ENCODE results near the gene CDH23. TPM values are rescaled to one million over a fixed set of nuclear protein-coding genes. Genes with fewer than 3 reads are reported as not detected.

The CDH23 gene
- total RNA-seq, 2 donors from 2014 or later = 1.4 to 1.6 TPM

DNA sequence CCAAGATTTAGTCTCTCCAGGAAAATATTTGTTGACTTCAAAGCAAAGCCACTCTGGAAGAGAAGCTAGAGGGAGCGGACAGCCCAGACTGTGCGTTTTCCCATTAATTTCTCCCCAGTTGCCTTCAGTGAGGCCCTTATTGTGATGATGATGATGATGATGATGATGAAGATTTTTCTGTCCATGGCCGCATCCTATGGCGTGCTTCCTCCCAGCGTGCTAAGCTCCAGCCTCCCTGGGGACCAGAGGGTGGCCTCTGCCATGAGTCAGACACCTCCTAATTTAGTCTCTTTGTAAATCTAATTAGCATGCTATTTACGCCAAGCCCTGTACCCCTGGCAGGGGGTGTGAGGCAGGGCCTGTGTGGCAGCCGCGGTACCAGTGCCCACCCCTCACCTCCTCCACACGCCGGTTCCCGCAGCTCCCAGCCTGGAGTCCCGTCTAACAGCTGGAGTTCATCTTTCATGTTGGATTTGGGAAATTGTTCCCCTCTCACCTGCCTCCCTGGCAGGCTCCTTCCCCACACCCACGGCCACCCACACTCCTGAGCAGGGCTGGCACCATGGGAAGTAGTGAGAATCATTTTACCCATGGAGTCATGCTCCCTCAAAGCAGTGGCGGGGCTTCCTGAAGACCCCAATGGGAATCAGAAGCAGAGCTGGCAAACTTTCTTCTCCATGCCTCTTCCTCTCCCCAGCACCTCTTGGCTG lies 230.7 kb downstream of the CDH23 start:
- Histone ChIP-seq H3K27ac (no peak overlapping the region), H3K9me3 (no peaks in the 10 kb centered on the region), H3K9ac (ENCODE audit: low read depth in 2 of 2, low read length in 2 of 2) (no peak overlapping the region), H3K4me1 (no peaks in the 10 kb centered on the region), H3K27me3 (no peaks in the 10 kb centered on the region), H3K36me3 (no peaks in the 10 kb centered on the region), H3K4me3 (no peak overlapping the region)
- no peak for DNase-seq
- intact Hi-C loops (cut with DNase I) = no loop called here
- TF ChIP-seq, protein P1, sequence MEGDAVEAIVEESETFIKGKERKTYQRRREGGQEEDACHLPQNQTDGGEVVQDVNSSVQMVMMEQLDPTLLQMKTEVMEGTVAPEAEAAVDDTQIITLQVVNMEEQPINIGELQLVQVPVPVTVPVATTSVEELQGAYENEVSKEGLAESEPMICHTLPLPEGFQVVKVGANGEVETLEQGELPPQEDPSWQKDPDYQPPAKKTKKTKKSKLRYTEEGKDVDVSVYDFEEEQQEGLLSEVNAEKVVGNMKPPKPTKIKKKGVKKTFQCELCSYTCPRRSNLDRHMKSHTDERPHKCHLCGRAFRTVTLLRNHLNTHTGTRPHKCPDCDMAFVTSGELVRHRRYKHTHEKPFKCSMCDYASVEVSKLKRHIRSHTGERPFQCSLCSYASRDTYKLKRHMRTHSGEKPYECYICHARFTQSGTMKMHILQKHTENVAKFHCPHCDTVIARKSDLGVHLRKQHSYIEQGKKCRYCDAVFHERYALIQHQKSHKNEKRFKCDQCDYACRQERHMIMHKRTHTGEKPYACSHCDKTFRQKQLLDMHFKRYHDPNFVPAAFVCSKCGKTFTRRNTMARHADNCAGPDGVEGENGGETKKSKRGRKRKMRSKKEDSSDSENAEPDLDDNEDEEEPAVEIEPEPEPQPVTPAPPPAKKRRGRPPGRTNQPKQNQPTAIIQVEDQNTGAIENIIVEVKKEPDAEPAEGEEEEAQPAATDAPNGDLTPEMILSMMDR (IDR thresholded peaks at IDR 0.05) = no peak

DNA sequence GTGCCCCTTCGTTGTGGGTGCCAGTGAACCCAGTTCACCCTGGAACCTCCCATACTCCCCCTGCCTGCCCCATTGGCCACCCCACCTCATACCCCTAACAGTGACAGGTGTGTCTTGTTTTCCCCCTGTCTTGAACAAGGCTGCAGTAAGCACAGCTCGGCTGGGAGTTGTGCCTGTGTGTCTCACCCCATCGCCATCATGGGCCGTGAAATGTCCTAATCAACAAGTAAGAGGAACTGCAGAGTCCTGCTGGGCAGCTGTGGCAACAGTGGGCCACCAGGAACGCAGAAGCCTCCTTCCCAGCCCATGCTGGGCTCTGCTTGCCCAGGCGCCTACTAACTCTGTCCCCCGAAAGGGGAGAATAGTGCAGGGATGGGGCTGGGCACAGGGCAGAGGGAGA lies 231.2 kb downstream of the CDH23 start:
- intact Hi-C loops (cut with DNase I) = no loop called here
- H3K27me3 ChIP-seq = no peaks in the 10 kb centered on the region
- no peaks in the 10 kb centered on the region for H3K4me1 ChIP-seq
- H3K36me3 ChIP-seq = no peaks in the 10 kb centered on the region
- H3K4me3 ChIP-seq = no peak overlapping the region
- H3K9ac ChIP-seq (ENCODE audit: low read depth in 2 of 2, low read length in 2 of 2) = no peak overlapping the region
- TF ChIP-seq, protein P1 (IDR thresholded peaks at IDR 0.05) = no peak
- no peaks in the 10 kb centered on the region for H3K9me3 ChIP-seq
- H3K27ac ChIP-seq = no peak overlapping the region
- no peak for DNase-seq

DNA sequence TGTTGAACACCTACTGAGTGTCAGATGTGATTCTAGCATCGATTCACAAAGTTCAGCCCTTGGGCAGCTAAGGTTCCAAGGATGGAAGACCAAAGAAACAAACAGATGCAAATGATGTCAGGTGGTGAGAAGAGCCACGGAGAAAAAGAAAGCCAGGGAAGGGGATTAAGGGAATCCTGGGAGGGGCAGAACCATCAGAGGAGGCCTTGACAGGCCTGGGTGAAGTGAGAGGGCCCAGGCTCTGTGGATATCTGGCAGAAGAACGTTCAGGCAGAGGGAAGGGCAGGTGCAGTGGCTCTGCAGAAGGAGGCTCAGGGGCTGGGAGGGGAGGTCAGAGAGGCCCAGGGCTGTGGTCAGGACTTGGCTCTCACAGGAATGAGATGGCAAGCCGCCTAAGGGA lies 232.4 kb downstream of the CDH23 start:
- DNase-seq = no peak

DNA sequence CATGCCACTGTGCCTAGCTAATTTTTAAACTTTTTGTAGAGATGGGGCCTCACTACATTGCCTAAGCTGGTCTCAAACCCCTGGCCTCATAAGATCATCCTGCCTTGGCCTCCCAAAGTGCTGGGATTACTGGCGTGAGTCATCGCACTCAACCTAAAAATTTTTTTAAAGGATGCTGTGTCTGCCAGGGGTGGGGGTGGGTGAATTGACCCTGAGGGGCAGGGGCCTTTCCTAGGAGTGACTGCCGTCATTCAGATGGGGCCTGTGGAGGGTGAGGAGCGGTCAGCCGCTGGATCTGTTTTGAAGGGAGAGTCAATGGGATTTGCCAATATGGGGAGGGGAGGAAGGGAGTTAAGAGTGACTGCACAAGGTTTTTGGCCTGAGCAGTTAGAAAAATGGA lies 233.4 kb downstream of the CDH23 start:
- no peak for DNase-seq
- intact Hi-C loops (cut with DNase I) = no loop called here
- Histone ChIP-seq H3K9ac (ENCODE audit: low read depth in 2 of 2, low read length in 2 of 2) (no peak overlapping the region), H3K27ac (no peak overlapping the region), H3K4me3 (no peak overlapping the region), H3K4me1 (no peaks in the 10 kb centered on the region), H3K36me3 (no peaks in the 10 kb centered on the region), H3K9me3 (no peaks in the 10 kb centered on the region), H3K27me3 (no peaks in the 10 kb centered on the region)
- TF ChIP-seq, protein P1 (IDR thresholded peaks at IDR 0.05) = no peak

More for the DNA sequence above, 232.4 kb downstream of the CDH23 start:
- Histone ChIP-seq H3K9me3 (no peaks in the 10 kb centered on the region), H3K36me3 (no peaks in the 10 kb centered on the region), H3K9ac (ENCODE audit: low read depth in 2 of 2, low read length in 2 of 2) (no peak overlapping the region), H3K27ac (no peak overlapping the region), H3K4me1 (no peaks in the 10 kb centered on the region), H3K4me3 (no peak overlapping the region), H3K27me3 (no peaks in the 10 kb centered on the region)
- intact Hi-C loops (cut with DNase I) = no loop called here
- TF ChIP-seq, protein P1 (IDR thresholded peaks at IDR 0.05) = no peak

DNA sequence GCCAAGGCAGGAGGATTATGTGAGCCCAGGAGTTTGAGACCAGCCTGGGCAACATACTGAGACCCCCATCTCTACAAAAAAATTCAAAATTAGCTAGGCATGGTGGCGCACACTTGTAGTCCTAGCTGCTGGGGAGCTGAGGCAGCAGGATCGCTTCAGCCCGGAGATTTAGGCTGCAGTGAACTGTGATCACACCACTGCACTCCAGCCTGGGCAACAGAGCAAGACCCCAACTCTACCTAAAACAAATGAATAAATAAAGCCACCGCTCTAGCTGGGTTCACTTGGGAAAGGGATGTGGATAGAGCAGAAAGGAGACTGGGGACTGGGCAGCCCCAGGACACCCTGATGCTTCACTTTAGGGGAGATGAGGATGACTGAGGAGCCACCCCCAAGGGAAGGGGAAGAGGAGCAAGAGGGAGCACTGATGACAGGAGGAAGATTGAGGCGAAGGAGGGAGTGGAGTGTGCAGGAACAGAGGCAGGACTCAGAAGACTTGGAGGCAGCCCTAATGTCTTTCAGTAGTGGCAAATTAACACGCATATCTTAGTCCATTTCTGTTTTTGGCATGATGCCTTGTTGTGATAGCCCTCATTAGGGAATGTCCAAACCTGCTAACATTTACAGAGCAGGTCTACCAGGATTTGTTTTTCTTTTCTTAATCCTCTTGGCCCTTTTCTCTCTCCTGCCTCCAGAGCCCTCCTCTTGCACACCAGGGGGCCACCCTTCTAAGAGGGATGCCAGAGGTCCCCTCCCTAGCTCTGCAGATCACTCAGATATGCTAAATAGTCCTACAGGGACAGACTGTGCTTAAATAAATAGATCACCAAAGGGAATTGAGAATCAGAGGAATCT lies 234.5 kb downstream of the CDH23 start:
- H3K36me3 ChIP-seq = no peaks in the 10 kb centered on the region
- no peak overlapping the region for H3K9ac ChIP-seq (ENCODE audit: low read depth in 2 of 2, low read length in 2 of 2)
- H3K27me3 ChIP-seq = no peaks in the 10 kb centered on the region
- intact Hi-C loops (cut with DNase I) = no loop called here
- H3K4me3 ChIP-seq = no peak overlapping the region
- no peak for DNase-seq
- TF ChIP-seq, protein P1 (IDR thresholded peaks at IDR 0.05) = no peak
- H3K27ac ChIP-seq = no peak overlapping the region
- H3K9me3 ChIP-seq = no peaks in the 10 kb centered on the region
- H3K4me1 ChIP-seq = no peaks in the 10 kb centered on the region

Measured in colonic mucosa (tissue), 4 donors.